Measurements from ENCODE around the gene LYZ. TPM values are rescaled to one million over a fixed set of nuclear protein-coding genes. Genes with fewer than 3 reads are reported as not detected.
A peak's percentile ranks its signal among the peaks of the same experiment; 100 is the strongest.

LYZ gene
- polyA plus RNA-seq, 3 donors = 10,434 to 46,644 (median 13,865) TPM

- Histone ChIP-seq H3K27me3 (ENCODE audit: control insufficient read depth in 2 of 2, insufficient read depth in 2 of 2, low read length in 2 of 2) (no peaks in the 10 kb centered on the region), H3K79me2 (ENCODE audit: insufficient read depth, low read length) (peaks cover 89% of the 10 kb centered on the region), H3K4me2 (replicated peaks; ENCODE audit: extremely low read depth, low read length, poor library complexity, severe bottlenecking) (peak overlapping the region; percentile 32), H3K4me3 (replicated peaks in 1 of 3; ENCODE audit: low read depth in 2 of 3, low read length in 3 of 3) (peak overlapping the region in 1 of 3 experiments; percentile 39), H3K27ac (ENCODE audit: low read depth in 1 of 2, low read length in 2 of 2) (peak overlapping the region in 1 of 2 donors; percentile 98), H3K9me3 (replicated peaks in 1 of 2; ENCODE audit: control insufficient read depth in 1 of 2, insufficient read depth in 1 of 2, low read length in 2 of 2) (no peaks in the 10 kb centered on the region), H3K4me1 (ENCODE audit: control insufficient read depth in 1 of 2, insufficient read depth in 2 of 2, low read length in 2 of 2) (peaks cover 82 to 100% of the 10 kb centered on the region in 2 donors), H3K9ac (ENCODE audit: insufficient read depth, low read length, poor library complexity, severe bottlenecking) (no peak overlapping the region), H4K20me1 (ENCODE audit: insufficient read depth, low read length) (no peaks in the 10 kb centered on the region), H3K36me3 (replicated peaks in 1 of 2; ENCODE audit: control insufficient read depth in 1 of 2, insufficient read depth in 2 of 2, low read length in 2 of 2) (no peaks in the 10 kb centered on the region), H2AFZ (ENCODE audit: insufficient read depth, low read depth, low read length, poor library complexity, severe bottlenecking) (no peak overlapping the region)
- DNase-seq = no peak
- peak overlapping the region; percentile 92 to 99 (median 98) for H3K27ac Mint-ChIP-seq
- H3K4me3 Mint-ChIP-seq = peak overlapping the region in 1 of 2 donors; percentile 18
- H3K4me1 Mint-ChIP-seq = peaks cover 78% of the 10 kb centered on the region
- H3K36me3 Mint-ChIP-seq = no peaks in the 10 kb centered on the region
- WGBS (ENCODE audit: insufficient coverage) = 92% methylated on average over 4 of the region's 6 CpGs
- intact Hi-C loops (cut with micrococcal nuclease) = no loop called here
- no peak for TF ChIP-seq CTCF (IDR thresholded peaks at IDR 0.05)
- no peaks in the 10 kb centered on the region for H3K27me3 Mint-ChIP-seq (ENCODE audit: low read depth in 3 of 3)
- no peaks in the 10 kb centered on the region for H3K9me3 Mint-ChIP-seq
These were observed 15.3 kb upstream of the LYZ start for GRCh38 chr12:69332815-69333358.

DNA sequence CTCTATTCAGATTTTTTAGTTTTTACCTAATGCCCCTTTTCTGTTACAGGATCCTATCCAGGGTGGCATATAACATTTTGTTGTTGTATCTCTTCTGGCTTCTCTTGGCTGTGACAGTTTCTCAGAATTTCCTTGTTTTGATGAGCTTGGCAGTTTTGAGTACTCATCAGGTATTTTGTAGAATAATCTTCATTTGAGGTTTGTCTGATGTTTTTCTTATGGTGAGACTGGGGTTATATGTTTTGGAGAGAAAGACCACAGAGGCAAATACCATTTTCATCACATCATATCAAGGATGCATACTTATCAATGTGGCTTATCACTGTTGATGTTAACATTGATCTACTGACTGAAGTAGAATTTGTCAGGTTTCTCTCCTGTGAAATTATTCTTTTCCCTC lies 14.0 kb upstream of the LYZ start:
- peak overlapping the region in 6 of 7 donors; percentile 52 to 85 (median 72) for H3K27ac Mint-ChIP-seq
- no peaks in the 10 kb centered on the region for H3K9me3 Mint-ChIP-seq
- H3K9me3 ChIP-seq (replicated peaks in 1 of 2; ENCODE audit: control insufficient read depth in 1 of 2, insufficient read depth in 1 of 2, low read length in 2 of 2) = no peaks in the 10 kb centered on the region
- H3K36me3 ChIP-seq (replicated peaks in 1 of 2; ENCODE audit: control insufficient read depth in 1 of 2, insufficient read depth in 2 of 2, low read length in 2 of 2) = no peaks in the 10 kb centered on the region
- peaks cover 85% of the 10 kb centered on the region for H3K79me2 ChIP-seq (ENCODE audit: insufficient read depth, low read length)
- peak overlapping the region in 1 of 2 donors; percentile 69 for H3K27ac ChIP-seq (ENCODE audit: low read depth in 1 of 2, low read length in 2 of 2)
- H3K4me1 Mint-ChIP-seq = peaks cover 71% of the 10 kb centered on the region
- no peaks in the 10 kb centered on the region for H4K20me1 ChIP-seq (ENCODE audit: insufficient read depth, low read length)
- H3K4me1 ChIP-seq (ENCODE audit: control insufficient read depth in 1 of 2, insufficient read depth in 2 of 2, low read length in 2 of 2) = peaks cover 82 to 99% of the 10 kb centered on the region in 2 donors
- peak overlapping the region in 1 of 3 experiments; percentile 39 for H3K4me3 ChIP-seq (replicated peaks in 1 of 3; ENCODE audit: low read depth in 2 of 3, low read length in 3 of 3)
- intact Hi-C loops (cut with micrococcal nuclease) = no loop called here
- no peaks in the 10 kb centered on the region for H3K36me3 Mint-ChIP-seq
- no peaks in the 10 kb centered on the region for H3K27me3 Mint-ChIP-seq (ENCODE audit: low read depth in 3 of 3)
- TF ChIP-seq CTCF (IDR thresholded peaks at IDR 0.05) = no peak
- H3K4me2 ChIP-seq (replicated peaks; ENCODE audit: extremely low read depth, low read length, poor library complexity, severe bottlenecking) = peak overlapping the region; percentile 26
- H3K9ac ChIP-seq (ENCODE audit: insufficient read depth, low read length, poor library complexity, severe bottlenecking) = no peak overlapping the region
- no peak overlapping the region for H3K4me3 Mint-ChIP-seq
- no peaks in the 10 kb centered on the region for H3K27me3 ChIP-seq (ENCODE audit: control insufficient read depth in 2 of 2, insufficient read depth in 2 of 2, low read length in 2 of 2)
- no peak for DNase-seq
- no peak overlapping the region for H2AFZ ChIP-seq (ENCODE audit: insufficient read depth, low read depth, low read length, poor library complexity, severe bottlenecking)

All from CD14-positive monocyte (primary cell).